ENCODE measurements around the gene IL25. TPM values are rescaled to one million over a fixed set of nuclear protein-coding genes. Genes with fewer than 3 reads are reported as not detected.

Gene IL25
- total and polyA plus RNA-seq, 2 of the 8 experiments (the other 6 are each of a cell fraction or from before 2014, with no cell fraction given) = not detected

GRCh38 chr14:23358042-23358441 is 14.6 kb upstream of the IL25 start (continued):
- TF ChIP-seq SAP30 (IDR thresholded peaks at IDR 0.05; ENCODE audit: insufficient read depth, insufficient replicate concordance, low read length) (no peak), CTBP2 (IDR thresholded peaks at IDR 0.05; ENCODE audit: borderline replicate concordance, insufficient read depth, insufficient read length, low read length) (no peak), RBBP5 (IDR thresholded peaks at IDR 0.05; ENCODE audit: borderline replicate concordance, low read depth, low read length) (no peak)

Measured in H1 (cell line).